ENCODE measurements around the gene PARD3.

PARD3 gene

DNA sequence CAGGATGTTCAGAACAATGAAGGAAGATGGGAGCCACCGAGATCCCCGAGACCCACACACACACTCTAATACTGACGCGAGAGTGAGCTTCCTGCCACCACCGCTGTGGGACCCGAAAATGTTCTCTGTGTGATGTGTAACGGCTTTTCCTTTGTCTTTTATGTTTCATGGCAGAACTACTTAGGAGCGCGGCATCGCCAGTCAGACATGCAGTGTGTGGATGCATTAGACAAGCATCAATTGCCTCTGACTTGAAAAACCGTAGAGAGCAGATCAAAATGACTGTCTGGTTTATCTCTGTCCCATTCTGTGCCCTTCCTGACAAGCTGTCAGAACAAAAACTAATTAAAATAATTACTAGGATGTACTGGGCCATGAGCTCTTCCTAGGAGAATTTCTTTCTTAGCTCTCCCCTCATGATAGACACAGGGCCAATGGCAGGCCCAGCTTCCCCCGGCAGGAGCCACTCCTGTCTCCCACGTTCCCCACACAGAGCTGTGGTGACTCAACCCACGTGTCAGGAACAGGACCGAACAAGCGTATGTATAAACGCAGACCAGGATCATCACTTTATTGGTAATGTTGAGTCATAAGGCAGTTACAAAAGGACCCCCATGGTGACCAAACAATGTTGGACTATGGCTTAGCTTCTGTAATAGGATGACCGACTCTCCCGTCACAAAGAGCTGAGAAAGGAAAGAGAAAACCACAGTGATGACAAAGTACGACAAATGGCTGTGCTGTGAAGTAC lies 705.0 kb downstream of the PARD3 start:
- no peak for DNase-seq

- DNase-seq: no peak
Observed at GRCh38 chr10:34109495-34109894, 705.6 kb downstream of the PARD3 start.

DNA sequence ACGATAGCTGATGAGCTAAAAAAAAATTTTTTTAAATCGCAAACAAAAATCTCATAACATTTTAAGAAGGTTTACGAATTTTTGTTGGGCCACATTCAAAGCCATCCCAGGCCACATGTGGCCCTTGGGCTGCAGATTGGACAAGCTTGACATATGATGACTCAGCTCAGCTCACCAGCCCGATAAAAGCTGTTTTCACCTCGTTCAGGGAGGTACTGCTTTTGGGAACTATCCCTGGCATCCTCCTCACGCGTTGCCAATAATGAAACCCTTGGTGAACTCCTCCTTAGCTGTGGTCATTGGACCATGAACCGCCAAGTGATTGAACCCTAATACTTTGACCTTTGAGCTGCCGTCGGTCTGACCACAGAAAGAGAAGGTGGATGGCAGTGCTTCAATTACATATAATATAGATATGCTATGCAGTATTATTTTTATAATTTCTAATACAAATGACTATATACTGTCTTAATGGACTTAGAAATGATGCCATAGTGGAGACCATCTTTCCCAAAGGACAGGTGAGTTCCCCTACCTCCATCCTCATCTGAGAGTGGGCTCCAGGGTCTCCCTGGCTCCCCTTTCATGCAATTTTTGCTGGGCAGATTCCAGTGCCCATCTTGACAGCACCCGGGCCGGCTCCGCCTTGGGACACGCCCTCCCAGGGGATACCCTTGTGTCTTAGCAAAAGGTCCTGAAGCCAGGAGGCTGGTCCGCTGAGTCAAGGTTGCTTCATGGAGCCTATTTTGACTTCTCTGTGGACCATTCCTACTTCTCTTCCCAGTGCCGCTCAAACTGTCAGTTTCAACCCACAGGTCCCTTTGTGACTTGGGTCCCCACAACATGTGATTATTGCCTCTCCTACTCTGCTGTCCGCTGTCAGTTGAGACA lies 707.2 kb downstream of the PARD3 start:
- no peak for DNase-seq

GRCh38 chr10:34106356-34106885 lies 708.7 kb downstream of the PARD3 start:
- no peak for DNase-seq

DNA sequence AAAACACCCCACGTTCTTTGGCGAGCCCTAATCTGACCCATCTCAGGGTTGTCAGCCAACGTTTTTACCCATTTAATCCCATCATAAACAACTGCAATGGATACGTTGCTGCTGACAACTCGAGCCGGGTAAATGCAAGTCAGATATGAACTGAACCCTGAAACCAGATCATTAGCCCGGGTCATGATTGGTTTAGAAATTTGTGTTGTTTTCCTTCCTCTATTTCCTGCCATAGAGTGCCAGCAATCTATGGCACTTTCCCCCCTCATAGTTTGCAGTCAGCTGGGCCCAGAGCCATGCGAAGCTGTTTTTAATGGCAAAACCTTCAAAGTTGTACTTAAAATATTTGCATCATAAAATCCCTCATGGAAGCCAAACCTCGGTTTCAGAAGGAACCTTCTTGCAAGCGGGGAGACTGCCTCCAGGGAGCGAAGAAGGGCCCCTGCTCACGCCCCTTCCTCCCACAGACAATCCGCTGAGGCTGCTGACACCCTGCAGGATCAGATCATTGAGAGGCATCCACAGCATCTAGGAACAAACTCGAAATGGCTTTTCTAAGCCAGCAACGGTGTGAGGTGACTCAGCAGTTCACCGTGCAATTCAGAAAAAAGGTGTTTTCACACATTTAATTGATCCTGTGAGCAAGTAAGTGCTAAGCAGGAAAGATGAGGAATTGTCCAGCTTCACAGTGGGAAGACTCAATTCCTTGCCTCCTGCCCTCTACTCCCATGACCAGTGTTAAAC lies 710.1 kb downstream of the PARD3 start:
- DNase-seq: no peak

DNA sequence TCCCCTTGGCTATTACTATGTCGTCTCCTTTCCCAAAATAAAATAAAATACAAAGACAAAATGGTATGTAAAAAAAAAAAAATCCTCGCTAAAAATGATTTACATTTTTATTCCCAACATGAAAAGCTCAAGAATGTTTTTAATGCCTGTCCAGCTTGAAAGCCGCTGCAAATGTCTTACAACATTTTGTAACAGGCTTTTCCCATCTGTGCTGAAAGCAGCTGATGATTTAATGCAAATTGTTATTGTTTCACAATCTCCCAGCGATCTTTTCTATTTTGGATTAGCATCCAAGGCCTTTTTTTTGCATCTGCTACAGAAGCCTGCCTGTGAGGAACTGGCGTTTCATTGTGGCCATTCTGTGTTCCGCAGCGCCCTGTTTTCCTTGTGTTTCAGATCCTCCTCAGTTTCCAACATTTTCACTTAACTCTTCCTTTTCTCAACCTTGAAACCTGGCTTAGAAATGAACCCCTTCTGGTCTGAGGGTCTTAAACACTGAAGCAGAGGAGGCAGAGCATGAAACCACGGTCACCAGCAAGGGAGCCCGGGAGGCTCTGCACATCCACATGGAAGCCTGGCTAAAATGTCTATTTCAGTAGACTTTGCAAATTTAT lies 712.1 kb downstream of the PARD3 start:
- no peak for DNase-seq

DNA sequence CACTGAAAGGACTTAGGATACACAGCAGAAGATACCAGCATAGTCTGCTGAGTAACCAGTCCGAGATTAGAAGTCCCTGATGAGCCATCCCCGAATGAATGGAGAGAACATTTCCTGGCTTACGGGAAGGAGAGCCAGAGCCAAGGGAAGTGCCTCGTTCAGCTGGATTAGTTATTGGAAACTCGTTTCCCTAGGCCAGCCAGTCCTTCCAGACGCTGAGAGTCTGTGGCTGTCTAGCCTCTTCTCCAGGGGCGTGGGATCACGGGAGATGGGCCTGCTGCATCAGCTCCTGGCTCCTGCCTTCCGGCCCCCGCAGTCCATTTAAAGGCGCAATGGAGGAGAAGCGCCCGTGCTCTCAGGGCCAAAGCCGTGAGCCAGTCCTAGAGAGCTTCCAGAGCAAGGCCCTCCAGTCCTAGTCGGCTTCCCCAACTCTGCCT lies 712.8 kb downstream of the PARD3 start:
- DNase-seq: no peak

- no peak for DNase-seq
Observed at GRCh38 chr10:34101001-34101400, 714.1 kb downstream of the PARD3 start.

DNA sequence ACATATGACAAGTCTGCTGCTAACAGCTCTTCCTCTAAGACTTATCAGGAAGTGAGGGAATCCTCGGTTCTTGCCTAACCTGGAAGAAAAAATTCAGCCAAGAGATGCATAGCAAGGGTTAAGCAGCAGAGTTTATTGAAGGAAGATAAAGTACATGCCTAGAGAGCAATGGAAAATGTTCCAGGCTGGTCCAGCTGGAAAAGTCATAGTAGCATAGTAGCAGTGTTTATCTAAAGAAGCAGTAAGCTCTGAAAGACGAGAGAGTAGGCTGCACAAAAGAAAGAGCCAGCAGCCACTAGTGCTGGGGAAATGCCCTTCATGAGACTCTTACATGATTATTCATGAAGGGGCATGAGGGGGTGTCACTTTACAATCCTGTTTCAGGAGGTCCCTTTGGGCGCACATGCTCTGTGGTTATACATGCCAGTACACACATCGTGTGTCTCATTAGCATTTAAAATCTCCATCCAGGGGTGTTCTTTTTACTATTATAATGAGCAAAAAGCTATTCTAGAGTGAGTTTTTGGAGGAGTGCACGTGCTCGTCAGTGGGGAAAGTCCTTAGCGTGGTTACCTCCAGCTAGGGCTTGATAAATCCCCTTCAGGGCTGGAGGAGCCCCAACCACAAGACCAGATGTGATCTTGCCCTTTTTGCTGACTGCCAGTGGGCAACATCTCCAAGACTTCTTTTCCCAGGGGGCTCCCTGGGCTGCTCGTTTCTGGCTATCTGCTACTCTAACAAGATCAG lies 716.1 kb downstream of the PARD3 start:
- DNase-seq: no peak

DNA sequence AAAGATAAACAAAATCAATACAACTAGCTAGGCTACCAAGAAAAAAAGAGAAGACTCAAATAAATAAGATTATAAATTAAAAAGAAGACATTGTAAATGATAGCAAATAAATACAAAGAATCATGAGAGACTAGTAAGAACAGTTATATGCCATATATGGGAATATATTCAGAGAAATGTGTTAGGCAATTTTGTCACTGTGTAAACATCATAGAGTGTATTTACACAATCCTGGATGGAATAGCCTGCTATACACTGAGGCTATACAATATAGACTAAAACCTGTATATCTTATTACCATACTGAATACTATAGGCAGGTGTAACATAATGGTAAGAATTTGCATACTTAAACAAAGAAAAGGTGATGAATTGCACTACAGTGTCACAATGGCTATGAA lies 717.4 kb downstream of the PARD3 start:
- no peak for DNase-seq

DNA sequence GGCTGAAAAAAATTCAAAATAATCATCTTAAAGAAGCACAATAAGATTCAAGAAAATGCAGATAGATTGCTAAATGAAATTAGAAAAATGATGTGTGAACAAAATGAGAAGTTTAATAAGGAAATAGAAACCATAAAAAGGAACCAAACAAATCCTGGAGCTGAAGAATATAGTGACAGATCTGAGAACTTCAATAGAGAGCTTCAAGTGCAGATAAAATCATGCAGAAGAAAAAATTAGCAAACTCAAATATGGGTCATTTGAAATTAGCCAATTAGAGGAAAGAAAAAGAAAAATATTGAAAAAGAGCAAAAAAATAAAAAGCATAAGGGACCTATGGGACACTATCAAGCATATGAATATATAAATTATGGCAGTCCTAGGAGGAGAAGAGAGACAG lies 720.1 kb downstream of the PARD3 start:
- no peak for DNase-seq

DNA sequence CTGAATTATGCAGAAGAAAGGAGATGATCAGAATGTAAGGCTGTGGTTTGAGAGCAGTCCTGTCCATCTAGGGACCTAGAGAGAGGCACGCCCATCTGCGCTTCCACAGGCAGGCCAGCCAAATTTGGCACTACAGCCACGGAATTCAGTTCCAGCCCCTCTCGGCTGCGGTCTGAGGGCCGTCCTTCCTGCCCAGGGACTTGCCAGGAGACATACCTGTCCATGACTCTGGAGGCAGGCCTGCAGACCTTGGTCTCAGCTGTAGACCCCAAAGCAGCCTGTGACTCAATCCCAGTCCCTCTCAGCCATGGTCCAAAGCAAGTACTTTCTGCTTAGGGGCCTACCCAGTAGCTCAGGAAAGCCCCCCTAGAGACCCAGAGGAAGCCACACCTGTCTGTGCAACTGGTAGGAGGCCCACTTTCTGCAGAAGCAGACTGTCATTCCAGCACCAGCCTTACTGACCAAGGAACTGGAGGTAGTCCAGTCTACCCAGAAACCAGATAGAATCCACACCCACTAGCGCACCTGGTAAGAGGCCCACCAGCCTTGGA lies 720.9 kb downstream of the PARD3 start:
- DNase-seq: no peak

DNA sequence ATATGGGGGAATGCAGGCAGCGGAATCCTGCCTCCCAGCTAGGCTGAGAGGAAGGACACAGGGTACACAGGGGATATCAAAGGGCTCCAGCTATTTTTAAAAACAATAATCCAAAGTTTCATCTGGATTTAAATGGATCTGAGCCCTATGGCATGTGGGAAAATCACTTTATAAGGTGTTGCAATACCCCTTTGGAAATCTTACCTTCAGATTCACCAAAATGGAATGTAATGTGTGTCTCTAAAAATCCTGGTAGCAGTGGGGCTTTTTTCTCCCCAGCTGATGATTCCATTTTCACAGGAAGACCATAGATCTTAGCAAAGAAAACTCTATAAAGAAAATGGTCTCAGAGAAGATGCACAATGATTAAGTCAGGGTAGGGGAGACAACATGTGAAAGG lies 722.2 kb downstream of the PARD3 start:
- no peak for DNase-seq

DNA sequence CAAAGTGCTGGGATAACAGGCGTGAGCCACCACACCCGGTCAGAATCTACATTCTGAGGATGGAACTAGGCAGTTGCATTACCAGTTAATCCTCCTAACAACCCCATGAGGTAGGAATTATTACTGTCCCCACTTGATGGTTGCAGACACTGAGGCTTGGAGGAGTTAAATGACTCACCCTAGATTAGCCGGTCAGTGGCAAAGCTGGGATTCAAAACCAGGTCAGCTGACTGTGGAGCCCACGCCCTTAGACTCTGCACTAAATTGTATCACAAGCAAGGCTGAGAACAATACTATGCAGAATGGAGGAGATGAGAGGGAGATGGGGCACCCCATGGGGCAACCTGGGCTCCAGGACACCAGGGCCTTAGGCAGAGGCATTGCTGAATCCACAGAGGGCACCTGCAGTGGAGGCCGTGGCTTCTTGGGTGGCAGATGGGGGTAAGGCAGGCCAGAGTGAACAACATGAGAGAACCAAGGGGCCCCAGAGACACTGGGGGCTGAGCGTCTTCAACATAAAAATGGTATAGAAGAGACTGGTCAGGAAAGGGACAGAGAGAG lies 723.4 kb downstream of the PARD3 start:
- no peak for DNase-seq

DNA sequence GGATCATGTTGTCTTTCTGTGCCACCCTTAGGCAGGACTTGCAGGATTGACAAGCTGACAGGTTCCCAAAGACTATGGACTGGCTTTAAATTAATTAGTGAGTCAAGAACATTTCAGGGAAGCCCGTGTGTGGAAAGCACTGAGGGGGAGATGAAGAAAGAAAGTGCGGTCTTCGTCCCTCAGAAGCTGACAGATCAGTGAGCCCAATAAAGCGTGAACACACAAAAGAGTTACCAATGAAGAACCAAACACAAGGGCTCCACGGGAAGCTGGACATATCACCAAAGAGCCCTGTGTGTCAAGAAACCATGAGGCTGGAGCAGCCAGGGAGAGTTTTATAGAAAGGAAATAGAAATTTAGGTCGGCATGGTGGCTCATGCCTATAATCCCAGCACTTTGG lies 725.8 kb downstream of the PARD3 start:
- DNase-seq: no peak

- no peak for DNase-seq
Observed at GRCh38 chr10:34088208-34088794, 726.8 kb downstream of the PARD3 start.

DNA sequence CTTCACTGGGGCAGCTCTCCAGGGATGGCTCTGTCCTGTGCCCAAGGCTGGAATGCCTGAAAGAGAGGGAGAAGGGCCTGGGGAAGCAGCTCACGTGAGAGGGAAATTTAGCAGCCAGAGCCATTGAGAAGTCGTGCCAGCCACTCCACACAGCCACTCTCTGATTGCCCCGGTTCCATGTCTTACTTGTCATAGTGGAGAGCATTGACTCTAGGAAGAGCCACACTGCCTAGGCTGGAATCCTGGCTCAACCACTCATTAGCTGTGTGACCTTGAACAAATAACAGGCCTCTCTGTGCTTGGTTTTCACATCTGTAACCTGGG lies 728.0 kb downstream of the PARD3 start:
- DNase-seq: no peak

DNA sequence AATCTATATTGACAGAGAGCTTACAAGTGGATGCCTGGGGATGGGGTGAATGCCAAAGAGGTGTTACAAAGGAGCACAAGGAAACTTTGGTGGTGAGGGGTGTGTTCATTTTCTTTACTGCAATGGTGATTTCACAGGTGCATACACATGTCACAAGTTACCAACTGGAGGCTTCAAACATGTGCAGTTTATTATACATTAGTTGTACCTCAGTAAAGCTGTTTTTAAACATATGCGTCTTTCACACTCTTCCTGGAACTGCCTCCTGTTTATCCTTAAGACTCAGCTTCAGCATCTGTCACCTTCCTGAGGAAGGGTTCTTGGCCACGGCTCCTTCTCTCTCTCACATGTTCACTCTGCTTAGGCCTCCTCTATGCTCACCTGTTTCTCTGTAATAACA lies 731.5 kb downstream of the PARD3 start:
- DNase-seq: no peak

DNA sequence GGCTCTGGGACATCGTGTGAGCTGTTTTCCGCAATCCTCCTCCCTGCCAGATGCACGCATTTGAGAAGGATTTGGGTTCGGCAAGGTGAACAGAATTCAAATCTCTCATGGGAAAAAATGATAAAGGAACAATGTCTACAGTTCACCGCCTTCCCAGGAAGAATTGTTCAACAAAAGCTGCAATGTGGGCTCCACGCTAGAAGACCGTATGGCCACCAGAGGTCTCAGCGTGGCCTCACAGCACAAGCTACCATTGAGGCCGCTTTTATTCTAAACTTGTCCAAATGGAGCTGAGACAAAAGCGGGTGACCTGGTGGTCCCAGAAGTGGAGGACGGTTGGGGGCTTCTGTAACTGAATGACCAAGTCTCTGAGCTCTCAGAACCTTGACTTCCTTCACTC lies 733.1 kb downstream of the PARD3 start:
- DNase-seq: no peak

- no peak for DNase-seq
Observed at GRCh38 chr10:34081347-34081743, 733.8 kb downstream of the PARD3 start.

Data from CD4-positive, alpha-beta T cell treated with Interferon gamma for 1 hour (primary cell).